ENCODE data around the gene FOLH1.
"Not testable (repeated sequence)": the region's sequence is repeated elsewhere in the genome, so short reads cannot be mapped to it uniquely, and the experiment has no call there.

Gene FOLH1

DNA sequence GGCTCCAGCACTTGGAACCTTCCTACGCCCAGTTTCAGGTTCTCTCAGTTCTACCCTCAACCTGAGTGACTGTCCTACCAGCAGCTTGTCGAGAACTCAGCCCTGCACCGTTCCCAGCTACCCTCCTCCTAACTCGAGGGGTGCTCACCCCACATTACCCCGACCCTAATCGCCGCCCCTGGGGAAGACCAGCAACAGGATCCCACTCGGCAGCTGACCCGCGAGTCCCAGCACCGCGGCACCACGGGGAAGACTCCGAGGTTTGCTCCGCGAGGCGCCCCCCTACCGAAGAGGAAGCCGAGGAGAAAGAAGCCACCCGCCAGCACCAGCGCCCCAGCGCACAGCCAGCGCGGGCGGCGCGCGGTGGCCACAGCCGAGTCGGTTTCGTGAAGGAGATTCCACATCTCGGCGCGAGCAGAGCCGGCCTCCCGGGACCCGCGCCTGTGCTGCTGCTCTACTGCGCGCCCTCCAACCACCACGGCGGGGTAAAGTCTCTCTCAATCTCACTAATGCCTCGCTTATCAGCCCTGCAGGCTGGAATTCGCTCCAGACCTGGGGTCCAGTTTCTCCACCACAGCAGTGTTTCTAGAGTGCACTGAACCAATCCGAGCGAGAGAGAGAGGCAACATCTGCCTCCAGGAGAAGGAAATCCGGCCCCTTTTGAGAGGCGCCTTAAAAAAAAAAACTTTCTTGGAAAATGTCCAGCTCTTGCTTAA is at the start of gene FOLH1:
Gene FOLH1, minus strand, starts transcription at position 597 of the 716 bp plus-strand sequence. Its CDS starts 193 bp downstream, at position 404.
- no peak for DNase-seq

DNA sequence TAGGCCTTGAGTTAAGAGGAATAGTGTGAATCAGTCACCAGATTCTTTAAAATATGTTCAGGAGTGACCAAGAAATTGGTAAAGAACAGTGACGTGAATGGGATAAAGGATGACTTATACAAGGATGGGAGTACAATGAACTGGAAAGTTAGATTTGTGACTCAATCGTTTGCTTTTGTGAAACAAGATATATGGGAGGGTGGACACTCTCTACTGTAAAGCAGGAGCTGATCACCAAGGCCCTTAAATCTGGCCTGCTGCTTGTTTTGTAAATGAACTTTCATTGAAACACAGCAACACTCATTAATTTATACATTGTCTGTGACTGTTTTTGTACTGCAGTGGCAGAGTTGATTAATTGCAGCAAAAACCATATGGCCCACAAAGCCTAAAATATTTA is 46.7 kb upstream of the FOLH1 start:
- DNase-seq: not testable (repeated sequence)

DNA sequence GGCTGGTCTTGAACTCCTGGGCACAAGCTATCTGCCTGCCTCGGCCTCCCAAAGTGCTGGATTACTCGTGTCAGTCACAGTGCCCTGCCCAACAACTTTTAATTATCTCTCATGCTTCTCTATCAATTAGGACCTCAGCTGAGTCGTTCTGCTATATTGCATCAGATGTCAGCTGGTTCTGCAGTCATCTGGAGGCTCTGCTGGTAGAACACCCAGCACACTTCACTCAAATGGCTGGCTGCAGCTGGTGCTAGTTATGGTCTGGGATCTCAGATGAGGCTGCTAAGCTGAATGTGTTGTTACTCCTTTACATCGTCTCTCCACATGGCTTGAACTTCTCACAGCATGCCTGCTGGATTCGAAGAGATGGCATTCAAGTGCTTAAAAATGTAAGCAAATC is 42.8 kb upstream of the FOLH1 start:
- not testable (repeated sequence) for DNase-seq

DNA sequence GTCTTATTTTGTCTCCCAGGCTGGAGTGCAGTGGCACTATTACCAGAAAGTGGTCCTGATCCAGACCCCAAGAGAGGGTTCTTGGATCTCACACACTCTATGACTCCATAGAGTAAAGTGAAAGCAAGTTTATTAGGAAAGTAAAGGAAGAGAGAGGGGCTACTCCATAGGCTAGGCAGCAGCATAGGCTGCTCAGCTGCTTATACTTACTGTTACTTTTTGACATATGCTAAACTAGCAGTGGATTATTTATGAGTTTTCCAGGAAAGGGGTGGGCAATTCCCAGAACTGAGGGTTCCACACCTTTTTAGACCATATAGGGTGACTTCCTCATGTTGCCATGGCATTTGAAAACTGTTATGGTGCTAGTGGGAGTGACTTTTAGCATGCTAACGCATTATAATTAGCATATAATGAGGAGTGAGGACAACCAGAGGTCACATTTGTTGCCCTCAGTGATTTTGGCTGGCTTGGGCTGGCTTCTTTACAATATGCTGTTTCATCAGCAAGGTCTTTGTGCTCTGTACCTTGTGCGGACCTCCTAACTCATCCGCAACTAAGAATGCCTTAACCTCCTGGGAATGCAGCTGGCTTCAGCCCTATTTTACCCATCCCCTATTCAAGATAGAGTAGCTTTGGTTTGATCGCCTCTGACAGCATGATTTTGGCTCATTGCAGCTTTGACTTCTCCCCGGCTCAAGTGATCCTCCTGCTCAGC is 42.2 kb upstream of the FOLH1 start:
- not testable (repeated sequence) for DNase-seq

DNA sequence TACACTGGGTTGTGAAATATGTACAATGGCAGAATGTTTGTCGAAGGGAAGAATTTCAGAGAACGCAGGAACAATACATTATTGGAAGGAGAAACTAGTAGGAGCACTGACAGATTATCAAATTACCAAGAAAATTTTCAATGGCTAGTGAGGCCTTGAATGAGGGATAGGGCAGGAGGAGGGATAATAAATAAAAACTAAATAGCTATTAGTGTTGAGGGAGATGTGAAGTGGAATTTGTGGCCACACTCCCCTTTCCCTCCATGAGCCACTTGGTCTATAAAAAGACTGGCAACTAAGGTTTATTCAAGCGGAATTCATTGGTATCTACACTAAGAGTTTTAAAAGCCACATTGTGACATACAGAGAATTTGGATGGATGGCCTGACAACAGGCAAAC is 41.0 kb upstream of the FOLH1 start:
- DNase-seq: not testable (repeated sequence)

DNA sequence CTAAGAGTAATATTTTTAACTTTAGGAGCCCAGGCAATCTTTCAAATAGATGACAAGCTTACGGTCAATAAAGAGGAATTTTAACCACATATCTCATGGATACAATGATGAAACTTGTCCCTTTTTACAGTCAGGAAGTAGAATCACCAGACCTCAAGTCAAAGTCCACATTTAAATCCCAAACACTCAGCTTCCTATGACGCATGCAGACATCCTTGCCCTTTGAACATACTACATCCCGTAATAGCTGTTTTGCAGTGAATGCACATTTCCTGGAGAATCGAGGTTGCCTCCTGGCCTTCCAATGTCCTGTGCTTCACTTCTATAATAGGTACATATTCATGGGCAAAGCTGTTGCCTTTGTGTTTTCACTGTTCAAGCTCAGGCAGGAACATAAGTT is 25.3 kb upstream of the FOLH1 start:
- DNase-seq: not testable (repeated sequence)

DNA sequence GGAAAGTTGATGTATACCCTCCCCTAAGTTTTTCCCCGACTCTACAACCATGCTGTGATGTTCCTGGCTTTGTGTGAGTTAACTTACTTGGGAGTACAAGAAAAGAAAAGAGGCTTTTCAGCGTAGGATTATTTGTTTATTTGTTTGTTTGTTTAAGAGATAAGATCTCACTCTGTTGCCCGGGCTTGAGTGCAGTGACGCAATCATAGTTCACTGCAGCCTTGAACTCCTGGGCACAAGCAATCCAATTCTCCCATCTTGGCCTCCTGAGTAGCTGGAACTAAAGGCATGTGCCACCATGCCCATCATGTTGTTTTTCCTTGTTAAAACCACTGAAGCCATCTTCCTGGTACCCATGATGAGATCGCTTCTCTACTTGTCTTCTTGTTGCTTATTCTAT is 24.6 kb upstream of the FOLH1 start:
- DNase-seq: not testable (repeated sequence)

DNA sequence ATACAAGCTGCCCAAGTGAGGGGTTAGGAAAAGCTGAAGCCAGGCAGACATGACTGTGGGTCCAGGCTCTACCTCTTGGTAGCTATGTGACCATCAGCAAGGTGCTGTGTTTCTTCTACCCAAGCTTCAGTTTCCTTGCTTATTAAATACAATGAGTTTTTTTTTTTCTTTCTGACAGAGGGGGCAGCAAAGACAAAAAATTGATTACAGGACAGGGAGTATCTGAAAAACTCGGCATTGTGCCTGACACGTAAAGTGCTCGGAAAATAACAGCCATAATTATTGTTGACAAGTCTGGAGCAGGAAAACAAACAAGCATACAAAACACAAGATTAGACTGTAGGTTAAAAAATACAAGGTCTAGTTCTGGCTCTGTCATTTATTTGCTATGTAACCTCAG is 23.3 kb upstream of the FOLH1 start:
- DNase-seq: not testable (repeated sequence)

DNA sequence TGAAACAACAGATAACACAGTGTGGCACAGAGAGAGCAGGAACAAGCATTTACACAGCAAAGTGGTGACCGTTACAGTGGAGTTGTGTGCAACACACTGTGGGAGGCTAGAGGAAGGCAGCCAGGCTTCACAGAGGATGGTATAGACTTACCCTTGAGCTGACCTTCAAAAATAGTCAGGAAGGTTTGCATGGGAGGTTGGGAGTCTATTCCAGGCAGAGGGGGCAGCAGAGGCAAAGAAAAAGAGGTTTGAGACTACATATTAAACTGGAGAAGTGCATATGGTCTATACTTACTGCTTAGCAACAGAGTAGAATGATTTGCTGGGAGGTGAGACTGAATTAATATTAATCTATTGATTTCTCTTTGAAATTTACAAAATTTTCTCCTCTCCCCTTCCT is 22.1 kb upstream of the FOLH1 start:
- not testable (repeated sequence) for DNase-seq

DNA sequence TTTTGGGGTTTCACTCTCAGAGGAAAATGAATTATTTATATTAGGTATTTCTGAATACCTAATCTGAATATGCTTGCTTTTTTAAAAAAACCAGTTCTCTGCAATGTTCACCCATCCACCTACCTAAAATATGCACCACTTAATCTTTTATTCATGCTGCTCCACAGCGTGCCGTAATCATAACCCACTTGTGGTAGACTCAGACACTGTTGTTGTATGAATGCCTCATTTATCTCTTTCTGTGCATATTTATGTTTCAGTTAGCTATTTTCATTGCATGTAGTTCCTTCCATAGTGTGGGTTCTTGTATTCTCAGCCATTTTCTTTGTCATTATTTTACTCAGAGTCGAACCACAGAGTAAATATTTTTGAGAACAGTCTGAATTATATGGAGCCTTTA is 21.6 kb upstream of the FOLH1 start:
- not testable (repeated sequence) for DNase-seq

DNA sequence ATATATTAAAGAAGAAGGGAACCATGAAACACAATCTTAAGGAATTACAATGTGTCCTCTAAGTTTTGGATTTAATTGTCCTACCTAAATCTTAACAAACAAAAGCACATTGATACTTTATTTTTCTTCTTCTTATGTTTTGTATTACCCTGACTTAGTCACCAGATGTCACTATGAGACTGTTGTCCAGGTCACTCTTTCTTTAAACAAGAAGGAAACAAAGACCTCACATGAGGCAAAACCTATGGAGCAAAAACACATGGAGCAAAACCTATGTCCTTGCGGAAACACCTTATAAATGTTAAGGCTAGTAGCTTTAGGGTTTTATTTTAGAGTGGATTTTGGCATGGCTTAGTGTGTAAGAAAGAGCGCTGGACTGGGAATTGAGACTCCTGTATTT is 20.7 kb upstream of the FOLH1 start:
- not testable (repeated sequence) for DNase-seq

DNA sequence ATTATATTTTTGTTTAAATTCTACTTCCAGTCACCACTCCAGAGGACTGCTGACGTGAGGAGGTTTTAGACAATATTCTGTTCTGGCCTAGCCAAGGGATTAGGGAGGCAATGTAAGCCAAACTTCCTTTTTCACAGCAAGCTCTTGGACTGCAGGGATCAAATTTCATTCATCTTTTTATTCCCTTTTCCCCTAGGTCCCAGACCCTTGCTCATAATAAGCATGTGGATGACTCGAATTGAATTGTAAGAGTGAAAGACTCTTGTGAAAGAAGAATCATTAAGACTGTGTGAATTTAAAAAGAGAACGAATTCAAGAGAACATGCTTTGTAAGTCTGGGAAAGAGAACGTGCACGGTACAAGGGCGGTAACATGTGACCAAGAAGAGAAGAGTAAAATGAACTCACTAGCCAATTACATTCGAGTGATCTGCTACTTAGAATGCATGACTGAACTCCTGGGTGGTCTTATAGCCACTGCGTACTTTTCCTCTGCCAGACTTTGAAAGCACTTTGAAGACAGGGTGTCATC is 16.9 kb upstream of the FOLH1 start:
- DNase-seq: not testable (repeated sequence)

DNA sequence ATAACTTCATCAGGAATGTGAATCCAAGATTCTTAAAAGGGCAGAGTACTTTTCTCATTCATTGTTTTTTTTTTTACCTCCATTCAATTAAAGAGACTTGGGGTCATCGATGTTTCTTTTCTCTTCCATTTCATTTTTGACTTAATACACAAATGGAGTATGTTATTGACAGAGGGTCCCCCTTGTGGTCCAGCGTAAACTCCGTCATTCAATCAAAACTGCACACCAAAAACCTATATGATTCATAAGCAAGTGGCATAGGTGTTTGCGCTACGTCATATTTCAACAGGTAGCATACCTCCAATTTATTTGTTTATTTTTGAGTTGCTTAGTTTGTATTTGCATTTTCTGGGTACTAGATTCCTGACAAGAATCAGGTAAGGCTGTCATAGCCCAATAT is 12.7 kb upstream of the FOLH1 start:
- no peak for DNase-seq

DNA sequence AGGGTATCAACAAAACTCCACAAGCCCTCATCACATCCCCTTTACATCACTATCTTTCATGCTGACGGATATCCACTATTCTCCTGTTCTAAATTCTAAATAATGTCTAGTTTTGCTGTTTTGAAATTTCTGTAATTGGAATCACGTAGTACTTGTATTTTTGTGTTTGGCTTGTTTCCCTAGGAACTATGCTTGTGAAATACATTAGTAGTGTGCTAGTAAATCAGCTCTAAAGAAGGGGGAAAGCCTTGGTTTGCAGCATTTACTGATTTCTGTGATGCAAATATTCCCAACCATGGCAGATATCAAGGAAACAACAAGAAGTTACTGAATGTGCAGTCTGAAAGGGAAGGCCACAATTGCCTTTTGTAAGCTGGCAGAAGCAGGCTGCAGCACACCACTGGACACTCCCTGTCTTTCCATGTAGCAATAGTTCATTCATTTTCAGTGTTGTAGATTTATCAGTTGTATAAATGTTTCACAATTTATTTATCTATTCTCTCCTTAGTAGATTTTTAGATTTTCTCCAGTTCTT is 4.7 kb upstream of the FOLH1 start:
- no peak for DNase-seq

DNA sequence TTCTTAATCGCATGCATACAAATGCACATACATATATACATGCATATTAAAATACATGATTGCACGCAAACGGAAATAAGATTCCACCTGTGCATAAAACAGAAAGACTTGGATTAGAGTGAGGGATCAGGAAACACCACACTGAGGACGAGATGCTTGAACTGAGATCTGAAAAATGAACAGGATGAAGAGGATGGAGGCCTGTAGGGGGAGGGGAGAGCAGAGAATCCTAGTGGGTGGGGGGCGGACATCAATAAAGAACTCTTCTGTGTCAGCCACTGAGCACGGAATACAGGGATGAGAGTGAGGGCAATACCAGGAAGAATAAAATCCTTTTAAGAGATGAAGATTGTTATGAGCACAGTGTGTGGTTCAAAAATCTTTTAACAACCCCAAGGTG is 1.4 kb downstream of the FOLH1 start:
- not testable (repeated sequence) for DNase-seq

DNA sequence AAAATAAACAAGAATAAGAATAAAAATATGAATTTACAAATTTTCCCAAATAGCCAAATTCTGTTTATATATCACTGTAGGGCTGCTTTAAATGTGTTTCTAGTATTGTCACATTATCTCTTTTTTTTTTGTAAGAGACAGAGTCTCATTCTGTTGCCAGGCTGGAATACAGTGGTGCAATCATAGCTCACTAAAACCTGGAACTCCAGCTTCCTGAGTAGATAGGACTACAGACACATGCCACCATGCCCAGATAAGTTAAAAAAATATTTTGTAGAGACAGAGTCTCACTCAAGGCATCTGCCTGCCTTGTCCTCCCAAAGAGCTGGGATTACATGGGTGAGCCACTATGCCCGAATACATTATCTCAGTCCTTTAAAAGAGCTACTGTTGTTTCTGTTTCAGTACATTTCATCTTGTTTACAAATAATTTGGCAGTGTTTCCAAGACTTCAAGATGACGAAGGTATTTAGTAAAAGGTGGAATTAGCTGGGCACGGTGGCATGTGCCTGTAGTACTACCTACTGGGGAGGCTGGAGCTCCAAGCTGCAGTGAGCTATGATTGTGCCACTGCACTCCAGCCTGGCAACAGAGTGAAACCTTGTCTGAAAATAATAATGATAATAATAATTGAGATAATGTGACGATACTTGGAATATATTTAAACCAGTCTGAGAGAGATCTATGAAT is 6.0 kb downstream of the FOLH1 start:
- no peak for DNase-seq

DNA sequence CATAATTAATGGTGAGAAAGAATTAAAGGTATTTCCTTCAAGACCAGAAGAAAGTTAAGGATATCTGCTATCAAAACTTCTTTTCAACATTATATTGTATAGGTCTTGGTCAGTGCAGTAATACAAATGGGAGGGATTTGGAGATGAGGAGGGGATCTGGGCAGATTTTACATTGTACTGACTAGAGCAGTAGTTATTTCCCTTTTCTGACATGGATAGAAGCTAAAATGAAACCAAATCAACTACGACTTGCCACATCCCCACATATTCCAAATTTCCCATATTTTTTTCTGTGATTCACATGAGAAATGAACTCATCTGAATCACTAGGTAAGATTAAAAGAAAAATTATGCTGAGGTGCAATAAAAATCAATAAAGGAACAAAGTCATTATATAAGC is 11.6 kb downstream of the FOLH1 start:
- DNase-seq: not testable (repeated sequence)

DNA sequence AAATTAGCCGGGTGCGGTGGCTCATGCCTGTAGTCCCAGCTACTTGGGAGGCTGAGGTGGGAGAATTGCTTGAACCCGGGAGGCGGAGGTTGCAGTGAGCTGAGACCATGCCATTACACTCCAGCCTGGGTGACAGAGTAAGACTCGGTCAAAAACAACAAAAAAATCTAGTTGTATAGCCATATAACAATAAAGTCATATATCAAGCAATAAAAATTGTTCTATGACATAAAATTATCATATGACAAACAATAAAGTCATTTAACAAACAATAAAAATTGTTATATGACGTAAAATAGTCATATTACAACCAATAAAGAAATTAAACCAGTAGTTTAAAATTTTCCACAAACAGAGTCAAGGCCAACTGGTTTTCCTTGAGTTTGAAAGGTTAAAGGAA is 12.4 kb downstream of the FOLH1 start:
- not testable (repeated sequence) for DNase-seq

DNA sequence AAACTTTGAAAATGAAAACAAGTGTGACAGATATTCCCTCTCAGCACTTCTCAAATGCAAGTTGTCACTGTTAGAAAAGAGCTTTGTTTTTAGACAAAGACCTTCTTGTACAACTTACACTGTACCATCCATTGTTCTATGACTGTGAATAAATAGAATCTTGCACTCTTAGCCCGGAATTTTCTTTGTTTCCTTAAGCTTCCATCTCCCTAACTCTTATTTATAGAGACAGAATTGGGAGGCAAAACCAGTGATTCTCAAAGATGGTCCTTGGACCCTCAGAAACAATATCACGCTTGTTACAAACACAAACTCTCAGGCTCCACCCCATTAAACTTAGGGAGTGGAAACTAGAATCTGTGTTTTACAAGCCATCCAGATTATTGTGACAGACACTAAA is 18.1 kb downstream of the FOLH1 start:
- not testable (repeated sequence) for DNase-seq

DNA sequence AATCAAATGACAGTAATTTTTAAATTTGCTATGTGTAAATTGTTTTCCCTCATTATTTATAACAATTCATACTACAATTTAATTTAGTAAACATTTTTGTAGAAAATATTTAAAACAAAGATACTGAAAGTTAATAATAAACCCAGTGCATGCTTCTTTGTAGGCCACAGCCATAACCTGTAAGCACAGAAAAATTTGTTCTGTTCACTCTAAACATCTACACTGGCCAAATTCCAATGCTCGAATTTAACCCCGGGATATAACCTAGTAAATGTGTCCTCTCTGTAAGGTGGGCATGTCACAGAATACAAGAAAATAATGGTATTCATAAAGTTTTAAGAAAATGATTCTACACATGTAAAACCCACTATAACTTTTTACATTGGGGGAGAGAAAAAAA is 22.2 kb downstream of the FOLH1 start:
- not testable (repeated sequence) for DNase-seq

DNA sequence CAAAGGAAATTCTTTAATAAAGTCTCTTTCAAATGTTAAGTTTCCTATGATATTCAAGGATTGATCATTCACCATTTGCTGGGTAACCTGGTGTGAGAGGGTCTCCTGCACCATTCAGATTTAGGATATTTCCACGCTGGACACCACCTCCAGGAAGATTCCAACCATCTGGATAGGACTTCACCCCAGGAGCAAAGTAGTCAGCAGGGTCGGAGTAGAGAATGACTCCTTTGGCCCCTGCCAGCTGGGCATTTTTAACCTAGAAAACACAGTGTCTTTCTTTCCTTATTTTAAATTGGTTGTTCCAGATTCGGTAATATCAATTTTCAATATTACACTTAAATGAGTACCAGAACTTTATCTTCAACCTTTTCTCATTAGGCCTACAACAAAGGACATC is 22.8 kb downstream of the FOLH1 start:
- DNase-seq: not testable (repeated sequence)

DNA sequence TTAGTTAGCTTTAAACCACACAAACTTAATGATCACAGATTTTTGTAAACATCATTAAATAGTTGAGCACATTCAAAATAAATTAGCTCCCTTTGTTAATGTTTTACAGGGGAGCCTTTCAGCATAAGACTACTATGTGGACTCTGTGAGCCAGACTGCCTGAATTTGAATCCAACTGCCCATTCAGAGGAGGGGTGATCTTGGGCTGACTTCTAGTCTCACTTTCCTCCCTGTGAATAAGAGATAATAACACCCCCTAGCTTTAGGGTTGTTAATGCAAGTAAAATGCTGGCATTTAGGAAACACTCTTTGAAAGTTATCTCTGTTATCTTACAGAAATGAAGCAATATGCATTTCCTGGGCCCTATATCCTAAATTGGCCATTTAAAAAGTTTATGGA is 23.6 kb downstream of the FOLH1 start:
- DNase-seq: not testable (repeated sequence)

DNA sequence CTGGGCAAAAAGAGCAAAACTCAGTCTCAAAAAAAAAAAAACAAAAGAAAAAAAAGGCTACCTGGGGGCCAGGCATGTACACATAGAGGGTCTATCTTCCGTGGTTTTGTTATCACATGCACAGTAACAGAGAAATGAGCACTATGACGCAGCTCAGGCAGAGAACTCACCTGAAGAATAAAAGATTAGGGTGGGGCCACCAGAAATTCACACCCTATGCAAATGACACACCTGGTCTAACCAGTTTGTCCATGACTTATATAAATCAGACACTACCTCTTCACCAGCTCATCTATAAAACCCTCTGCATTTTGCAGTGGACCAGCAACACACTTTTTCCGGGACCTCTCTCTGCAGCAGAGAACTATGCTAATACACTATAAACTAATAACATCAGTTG is 30.5 kb downstream of the FOLH1 start:
- DNase-seq: not testable (repeated sequence)

All from activated CD8-positive, alpha-beta memory T cell treated with anti-CD3 and anti-CD28 coated beads for 24 hours (primary cell).